CD4-positive, alpha-beta memory T cell (primary cell): Measurements from ENCODE around the gene PRPSAP2. TPM values are rescaled to one million over a fixed set of nuclear protein-coding genes. Genes with fewer than 3 reads are reported as not detected.
A peak's percentile ranks its signal among the peaks of the same experiment; 100 is the strongest.

Experiments used
- CTCF ChIA-PET: fragments of 350-600 bp; sonication (Branson Sonifier 250); formaldehyde crosslinking; loops from one replicate; lab custom pipeline; 2021; ENCODE audit warnings: inconsistent platforms; ENCODE audit not compliant: partially characterized antibody; lab: Charles Lee
- POLR2A ChIA-PET: fragments of 350-600 bp; sonication (Branson Sonifier 250); formaldehyde crosslinking; loops from one replicate; lab custom pipeline; 2021; ENCODE audit not compliant: partially characterized antibody; lab: Charles Lee
- DNase-seq, 5 donors: peaks; one replicate each; pipeline versions ENCODE4 v3.0.0 to v3.0.0-alpha.2; 2020 to 2022; ENCODE audit warnings: mixed read lengths in 1 of 5
- H3K27ac ChIP-seq: one replicate; pipeline ENCODE4 v1.7.0; 2013; ENCODE audit warnings: low read depth, low read length
- H3K27me3 ChIP-seq: 2 replicates; pipeline ENCODE4 v1.7.0; 2013; ENCODE audit warnings: mild to moderate bottlenecking, low read length, moderate library complexity; ENCODE audit not compliant: insufficient read depth
- H3K36me3 ChIP-seq: 2 replicates; pipeline ENCODE4 v1.7.0; 2013; ENCODE audit warnings: mild to moderate bottlenecking, low read length, moderate library complexity; ENCODE audit not compliant: insufficient read depth
- H3K4me1 ChIP-seq: 2 replicates; pipeline ENCODE4 v1.7.0; 2013; ENCODE audit warnings: mild to moderate bottlenecking, low read length, moderate library complexity; ENCODE audit not compliant: insufficient read depth
- H3K4me3 ChIP-seq, 2 donors: one replicate each; pipeline ENCODE4 v1.7.0; 2013; ENCODE audit warnings: low read length in 2 of 2, mild to moderate bottlenecking in 1 of 2
- H3K9me3 ChIP-seq, 2 donors: one replicate each; pipeline ENCODE4 v1.7.0; 2013; ENCODE audit warnings: low read length in 2 of 2, control low read depth in 1 of 2; ENCODE audit not compliant: control insufficient read depth in 1 of 2
- H3K27ac Mint-ChIP-seq, 7 donors: one replicate each; pipeline ENCODE4 v1.8.0; 2020 to 2021; ENCODE audit warnings: mixed read lengths in 7 of 7, mild to moderate bottlenecking in 6 of 7, inconsistent platforms in 3 of 7, moderate library complexity in 3 of 7
- H3K27me3 Mint-ChIP-seq, 2 donors: one replicate each; pipeline ENCODE4 v1.8.0; 2020 to 2021; ENCODE audit warnings: mixed read lengths in 2 of 2
- H3K36me3 Mint-ChIP-seq, 2 donors: one replicate each; pipeline ENCODE4 v1.8.0; 2020 to 2021; ENCODE audit warnings: mixed read lengths in 2 of 2, inconsistent platforms in 1 of 2, mild to moderate bottlenecking in 1 of 2
- H3K4me1 Mint-ChIP-seq, 4 donors: one replicate each; pipeline ENCODE4 v1.8.0; 2020 to 2021; ENCODE audit warnings: mixed read lengths in 4 of 4, mild to moderate bottlenecking in 1 of 4
- H3K4me3 Mint-ChIP-seq, 8 donors: one replicate each; pipeline ENCODE4 v1.8.0; 2020 to 2021; ENCODE audit warnings: mixed read lengths in 8 of 8, mild to moderate bottlenecking in 7 of 8, moderate library complexity in 6 of 8, inconsistent platforms in 3 of 8
- H3K9me3 Mint-ChIP-seq, 8 donors: one replicate each; pipeline ENCODE4 v1.8.0; 2020 to 2021; ENCODE audit warnings: mixed read lengths in 8 of 8, mild to moderate bottlenecking in 5 of 8, inconsistent platforms in 3 of 8, moderate library complexity in 1 of 8
- intact Hi-C: fragments of 100-400 bp; cut with micrococcal nuclease; formaldehyde crosslinking; loops from one replicate; pipeline ENCODE4 v1.15.1; 2023
- polyA plus RNA-seq, 2 donors: library from polyadenylated mRNA; unstranded; fragments of 300-500 nt; fragmentation: Illumina TruSeq; gene quantifications; one replicate each; pipeline ENCODE4 v1.2.3, GENCODE V29; 2021
- total RNA-seq, 2 experiments: library from RNA; stranded (reverse); gene quantifications; one replicate each; pipeline ENCODE4 v1.2.3, GENCODE V29; 2021

The PRPSAP2 gene
- total and polyA plus RNA-seq, 4 experiments from 2014 or later, result 32.3 to 55.6 (median 49.3) TPM

DNA sequence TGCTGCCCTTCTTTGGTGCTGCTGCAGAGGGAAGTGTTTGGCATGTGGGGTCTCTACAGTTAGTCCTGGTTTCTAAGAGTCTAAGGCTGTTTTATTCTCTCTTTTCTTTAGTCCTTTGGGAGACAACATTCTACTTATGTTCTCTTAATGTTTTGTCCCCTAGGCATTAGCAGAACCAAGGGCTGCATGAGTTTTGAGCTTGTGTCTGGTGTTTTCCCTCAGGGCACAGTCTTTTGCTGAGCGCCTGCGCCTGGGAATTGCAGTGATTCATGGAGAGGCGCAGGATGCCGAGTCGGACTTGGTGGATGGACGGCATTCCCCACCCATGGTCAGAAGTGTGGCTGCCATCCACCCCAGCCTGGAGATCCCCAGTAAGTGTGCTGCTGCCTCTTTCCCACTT lies 53.0 kb downstream of the PRPSAP2 start:
- Histone ChIP-seq H3K36me3 (peaks cover 20% of the 10 kb centered on the region), H3K4me1 (no peaks in the 10 kb centered on the region), H3K4me3 (no peak overlapping the region), H3K9me3 (no peaks in the 10 kb centered on the region), H3K27ac (no peak overlapping the region), H3K27me3 (no peaks in the 10 kb centered on the region)
- Mint-ChIP-seq H3K9me3 (no peaks in the 10 kb centered on the region), H3K36me3 (peaks cover 50 to 57% of the 10 kb centered on the region in 2 donors), H3K4me3 (no peak overlapping the region), H3K27me3 (no peaks in the 10 kb centered on the region), H3K4me1 (peaks cover 0 to 4% (median under 1%) of the 10 kb centered on the region in 4 donors), H3K27ac (no peak overlapping the region)
- no peak for DNase-seq
- ChIA-PET POLR2A (no interaction called here), CTCF (interaction anchor here (0.8 kb wide), 1 partner anchor 33 kb away, joined by 3 read pairs; no protein-coding TSS in a partner anchor)
- intact Hi-C loops, result no loop called here

GRCh38 chr17:18916816-18917500 lies 59.0 kb downstream of the PRPSAP2 start:
- Histone ChIP-seq H3K36me3 (peaks cover 23% of the 10 kb centered on the region), H3K9me3 (no peaks in the 10 kb centered on the region), H3K4me1 (peaks cover 26% of the 10 kb centered on the region), H3K27ac (no peak overlapping the region), H3K4me3 (no peak overlapping the region), H3K27me3 (no peaks in the 10 kb centered on the region)
- H3K36me3 Mint-ChIP-seq, result peaks cover 33 to 49% of the 10 kb centered on the region in 2 donors
- no peaks in the 10 kb centered on the region for H3K9me3 Mint-ChIP-seq
- peaks cover 26 to 46% (median 37%) of the 10 kb centered on the region in 4 donors for H3K4me1 Mint-ChIP-seq
- ChIA-PET POLR2A (no interaction called here), CTCF (interaction anchor here (1.2 to 1.5 kb wide), 2 partner anchors 44 kb away, joined by 4 to 6 read pairs; no protein-coding TSS in a partner anchor)
- peak overlapping the region in 1 of 8 donors; percentile 25 for H3K4me3 Mint-ChIP-seq
- no peak overlapping the region for H3K27ac Mint-ChIP-seq
- no peak for DNase-seq
- intact Hi-C loops, result no loop called here
- no peaks in the 10 kb centered on the region for H3K27me3 Mint-ChIP-seq

- Mint-ChIP-seq H3K9me3 (no peaks in the 10 kb centered on the region), H3K4me3 (no peak overlapping the region), H3K27ac (no peak overlapping the region), H3K4me1 (peaks cover 30 to 51% (median 41%) of the 10 kb centered on the region in 4 donors), H3K27me3 (no peaks in the 10 kb centered on the region), H3K36me3 (peaks cover 31 to 44% of the 10 kb centered on the region in 2 donors)
- ChIA-PET CTCF (interaction anchor here (1.5 kb wide), 1 partner anchor 44 kb away, joined by 6 read pairs; no protein-coding TSS in a partner anchor), POLR2A (no interaction called here)
- no peak overlapping the region for H3K27ac ChIP-seq
- H3K36me3 ChIP-seq, result peaks cover 17% of the 10 kb centered on the region
- intact Hi-C loops, result no loop called here
- DNase-seq, result no peak
- H3K9me3 ChIP-seq, result no peaks in the 10 kb centered on the region
- H3K4me1 ChIP-seq, result peaks cover 31% of the 10 kb centered on the region
- H3K4me3 ChIP-seq, result no peak overlapping the region
- no peaks in the 10 kb centered on the region for H3K27me3 ChIP-seq
These were observed 59.6 kb downstream of the PRPSAP2 start for GRCh38 chr17:18917506-18918032.

DNA sequence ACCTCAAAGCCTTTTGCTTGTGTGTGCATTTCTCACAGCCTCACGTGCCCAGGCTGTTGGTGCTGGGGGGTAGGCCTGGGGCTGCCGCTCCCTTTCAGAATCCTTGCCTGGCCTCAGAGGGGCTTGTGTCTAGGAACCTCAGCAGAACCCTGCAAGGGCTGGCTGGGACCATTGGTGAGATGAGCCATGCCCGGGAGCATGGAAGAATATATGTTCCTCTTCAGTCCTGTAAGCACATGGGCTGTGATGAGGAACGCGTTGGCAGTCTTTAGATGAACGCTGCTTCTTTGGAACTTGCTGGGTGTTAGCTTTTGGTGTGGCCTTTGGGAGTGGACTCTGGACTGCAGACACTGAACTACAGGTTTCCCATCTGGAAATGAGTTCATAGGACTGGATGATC lies 62.0 kb downstream of the PRPSAP2 start:
- H3K4me1 Mint-ChIP-seq, result peaks cover 34 to 60% (median 45%) of the 10 kb centered on the region in 4 donors
- Histone ChIP-seq H3K36me3 (peaks cover 9% of the 10 kb centered on the region), H3K27ac (no peak overlapping the region)

GRCh38 chr17:18920911-18921441 lies 63.0 kb downstream of the PRPSAP2 start:
- CTCF ChIA-PET, result no interaction called here
- Mint-ChIP-seq H3K4me1 (peaks cover 39 to 69% (median 52%) of the 10 kb centered on the region in 4 donors), H3K36me3 (peaks cover 21 to 30% of the 10 kb centered on the region in 2 donors), H3K27me3 (no peaks in the 10 kb centered on the region), H3K9me3 (no peaks in the 10 kb centered on the region), H3K4me3 (peak overlapping the region in 7 of 8 donors; percentile 10 to 66 (median 38)), H3K27ac (peak overlapping the region in 5 of 7 donors; percentile 14 to 72 (median 38))
- no peak for DNase-seq
- Histone ChIP-seq H3K36me3 (peaks cover 9% of the 10 kb centered on the region), H3K27me3 (no peaks in the 10 kb centered on the region), H3K27ac (no peak overlapping the region), H3K9me3 (no peaks in the 10 kb centered on the region), H3K4me3 (no peak overlapping the region), H3K4me1 (peaks cover 50% of the 10 kb centered on the region)
- POLR2A ChIA-PET, result interaction anchor here (1.0 to 1.6 kb wide), 2 partner anchors 35 to 63 kb away, joined by 3 to 4 read pairs; partner anchors contain the start of gene PRPSAP2
- intact Hi-C loops, result no loop called here

More for the DNA sequence above, 62.0 kb downstream of the PRPSAP2 start:
- DNase-seq, result no peak
- ChIA-PET CTCF (no interaction called here), POLR2A (interaction anchor here (1.0 to 1.6 kb wide), 2 partner anchors 36 to 62 kb away, joined by 3 to 4 read pairs; partner anchors contain the start of gene PRPSAP2)
- H3K27ac Mint-ChIP-seq, result peak overlapping the region in 5 of 7 donors; percentile 8 to 75 (median 32)
- peaks cover 21 to 33% of the 10 kb centered on the region in 2 donors for H3K36me3 Mint-ChIP-seq
- no peaks in the 10 kb centered on the region for H3K9me3 ChIP-seq
- no peaks in the 10 kb centered on the region for H3K9me3 Mint-ChIP-seq
- H3K27me3 Mint-ChIP-seq, result no peaks in the 10 kb centered on the region
- no peaks in the 10 kb centered on the region for H3K27me3 ChIP-seq
- H3K4me3 ChIP-seq, result no peak overlapping the region
- intact Hi-C loops, result no loop called here
- peaks cover 41% of the 10 kb centered on the region for H3K4me1 ChIP-seq
- peak overlapping the region in 1 of 8 donors; percentile 48 for H3K4me3 Mint-ChIP-seq

DNA sequence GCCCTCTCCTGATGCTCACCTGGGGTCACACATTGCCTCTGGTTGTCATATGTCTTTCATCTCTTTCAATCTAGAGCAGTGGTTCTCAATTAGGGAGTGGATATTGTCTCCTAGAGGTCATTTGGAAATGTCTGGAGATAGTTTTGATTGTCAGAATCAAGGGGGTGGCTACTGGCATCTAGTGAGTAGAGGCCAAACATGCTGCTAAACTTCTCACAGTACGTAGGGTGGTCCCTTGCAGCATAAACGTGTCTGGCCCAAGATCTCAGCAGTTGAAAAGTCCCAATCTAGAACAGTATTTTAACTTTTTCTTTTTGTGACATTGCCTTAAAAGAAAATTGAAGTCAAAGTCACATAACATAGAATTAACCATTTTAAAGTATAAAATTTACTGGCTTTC lies 63.6 kb downstream of the PRPSAP2 start:
- Histone ChIP-seq H3K4me3 (no peak overlapping the region), H3K9me3 (no peaks in the 10 kb centered on the region), H3K4me1 (peaks cover 54% of the 10 kb centered on the region), H3K36me3 (peaks cover 9% of the 10 kb centered on the region), H3K27ac (no peak overlapping the region), H3K27me3 (no peaks in the 10 kb centered on the region)
- H3K4me1 Mint-ChIP-seq, result peaks cover 39 to 68% (median 52%) of the 10 kb centered on the region in 4 donors
- H3K27me3 Mint-ChIP-seq, result no peaks in the 10 kb centered on the region
- ChIA-PET CTCF (no interaction called here), POLR2A (interaction anchor here (1.6 kb wide), 1 partner anchor 34 kb away, joined by 4 read pairs; no protein-coding TSS in a partner anchor)
- peak overlapping the region in 3 of 7 donors; percentile 14 to 38 (median 28) for H3K27ac Mint-ChIP-seq
- H3K36me3 Mint-ChIP-seq, result peaks cover 21 to 25% of the 10 kb centered on the region in 2 donors
- intact Hi-C loops, result no loop called here
- H3K9me3 Mint-ChIP-seq, result no peaks in the 10 kb centered on the region
- peak overlapping the region in 7 of 8 donors; percentile 10 to 66 (median 38) for H3K4me3 Mint-ChIP-seq
- no peak for DNase-seq
